HepG2 (cell line): ENCODE results near the gene SMAP2. TPM values are rescaled to one million over a fixed set of nuclear protein-coding genes. Genes with fewer than 3 reads are reported as not detected.
A peak's percentile ranks its signal among the peaks of the same experiment; 100 is the strongest.

Experiments used
- ATM ChIP-seq: fragments of 450-650 bp; IDR thresholded peaks from 2 replicates; pipeline ENCODE4 v1.7.1; 2017; ENCODE audit warnings: mild to moderate bottlenecking, borderline replicate concordance
- BHLHE40 ChIP-seq: IDR thresholded peaks from 2 replicates; pipeline ENCODE4 v1.6.1; 2011; ENCODE audit warnings: low read length, improper control_type of control experiment
- CCDC6 ChIP-seq: sonication (generic); formaldehyde crosslinking; IDR thresholded peaks from 2 replicates; pipeline ENCODE4 v1.8.1; 2022; ENCODE audit warnings: mild to moderate bottlenecking, missing genetic modification reagents, moderate library complexity
- DBP ChIP-seq: sonication (generic); formaldehyde crosslinking; IDR thresholded peaks from 2 replicates; pipeline ENCODE4 v1.4.0; 2020; ENCODE audit warnings: missing genetic modification reagents; ENCODE audit errors: not compliant biosample characterization
- DNMT3B ChIP-seq: conservative IDR thresholded peaks from 2 replicates; pipeline ENCODE4 v1.6.1; 2016; ENCODE audit warnings: missing biosample characterization, control low read depth
- FOXP1 ChIP-seq, 2 experiments: fragments of 450-650 bp in 1 of 2; IDR thresholded peaks; 2 replicates each; pipeline ENCODE4 v1.6.1; 2017 to 2018; ENCODE audit warnings: antibody characterized with exemption in 1 of 2
- HDAC1 ChIP-seq: sonication (generic); formaldehyde crosslinking; IDR thresholded peaks from 2 replicates; pipeline ENCODE4 v1.5.1; 2020; ENCODE audit warnings: mild to moderate bottlenecking, missing genetic modification reagents
- HINFP ChIP-seq: sonication (generic); formaldehyde crosslinking; IDR thresholded peaks from 2 replicates; pipeline ENCODE4 v1.4.0; 2020; ENCODE audit warnings: low read depth, mild to moderate bottlenecking, missing genetic modification reagents
- KDM4B ChIP-seq: sonication (generic); formaldehyde crosslinking; IDR thresholded peaks from 2 replicates; pipeline ENCODE4 v1.4.0; 2020; ENCODE audit warnings: missing genetic modification reagents
- NCOA2 ChIP-seq: sonication (generic); formaldehyde crosslinking; IDR thresholded peaks from 2 replicates; pipeline ENCODE4 v1.8.0; 2022; ENCODE audit warnings: inconsistent platforms
- PHF8 ChIP-seq: sonication (generic); formaldehyde crosslinking; IDR thresholded peaks from 2 replicates; pipeline ENCODE4 v1.5.0; 2020; ENCODE audit warnings: missing genetic modification reagents
- POLR2AphosphoS5 ChIP-seq: IDR thresholded peaks from 2 replicates; pipeline ENCODE4 v1.6.1; 2012; ENCODE audit warnings: low read depth, low read length
- SIN3A ChIP-seq: IDR thresholded peaks from 2 replicates; pipeline ENCODE4 v1.6.1; 2011; ENCODE audit warnings: low read depth, mild to moderate bottlenecking, control low read depth, low read length, borderline replicate concordance
- SP2 ChIP-seq: sonication (generic); formaldehyde crosslinking; IDR thresholded peaks from 2 replicates; pipeline ENCODE4 v1.5.1; 2020; ENCODE audit warnings: mild to moderate bottlenecking, missing genetic modification reagents
- TBL1XR1 ChIP-seq: fragments of 150-350 bp; IDR thresholded peaks from 2 replicates; pipeline ENCODE4 v1.6.1; 2014; ENCODE audit warnings: borderline replicate concordance, low read length; ENCODE audit not compliant: partially characterized antibody
- ZFP36L2 ChIP-seq: sonication (generic); formaldehyde crosslinking; IDR thresholded peaks from 2 replicates; pipeline ENCODE4 v1.4.0; 2020; ENCODE audit warnings: missing genetic modification reagents
- ZNF121 ChIP-seq: sonication (generic); formaldehyde crosslinking; IDR thresholded peaks from 2 replicates; pipeline ENCODE4 v1.5.0; 2020; ENCODE audit warnings: mild to moderate bottlenecking, missing genetic modification reagents
- ZNF292 ChIP-seq: sonication (generic); formaldehyde crosslinking; IDR thresholded peaks from 2 replicates; pipeline ENCODE4 v1.8.1; 2022; ENCODE audit warnings: mild to moderate bottlenecking, low read depth, missing genetic modification reagents, borderline replicate concordance
- ZNF350 ChIP-seq: sonication (generic); formaldehyde crosslinking; IDR thresholded peaks from 2 replicates; pipeline ENCODE4 v1.4.0; 2020; ENCODE audit warnings: mild to moderate bottlenecking, low read depth, missing genetic modification reagents, borderline replicate concordance
- ZNF430 ChIP-seq: sonication (generic); formaldehyde crosslinking; IDR thresholded peaks from 2 replicates; pipeline ENCODE4 v1.9.0; 2021; ENCODE audit warnings: mild to moderate bottlenecking, missing genetic modification reagents
- ZNF556 ChIP-seq: sonication (generic); formaldehyde crosslinking; IDR thresholded peaks from 2 replicates; pipeline ENCODE4 v1.4.0; 2020; ENCODE audit warnings: mild to moderate bottlenecking, missing genetic modification reagents, borderline replicate concordance
- ZNF605 ChIP-seq: sonication (generic); formaldehyde crosslinking; IDR thresholded peaks from 2 replicates; pipeline ENCODE4 v1.8.0; 2022; ENCODE audit warnings: mild to moderate bottlenecking, missing genetic modification reagents
- polyA plus RNA-seq, 8 experiments: library from polyadenylated mRNA; depleted of rRNA in 3 of 8; stranded (reverse) in 7 of 8; unstranded in 1 of 8; fragments of >200 nt; fragmentation: Illumina TruSeq in 4 of 8; extraction: Trizol in 4 of 8; gene quantifications; 2 replicates each; pipeline versions ENCODE4 v1.2.1 to v1.2.3, GENCODE V29; 2011 to 2016; ENCODE audit warnings: low read depth in 4 of 8, missing spikeins in 1 of 8, mixed read lengths in 1 of 8; ENCODE audit not compliant: insufficient read depth in 1 of 8
- total RNA-seq, 5 experiments: library from RNA; depleted of rRNA; stranded (reverse); fragments of >200 nt; fragmentation: Illumina TruSeq; extraction: Trizol; gene quantifications; 2 replicates each; pipeline ENCODE4 v1.2.3, GENCODE V29; 2016; ENCODE audit warnings: low read depth in 1 of 5
- TF ChIP-seq, protein P1 (sequence below): sonication (generic); formaldehyde crosslinking; IDR thresholded peaks from 2 replicates; pipeline ENCODE4 v1.5.1; 2020; ENCODE audit warnings: mild to moderate bottlenecking, moderate library complexity, missing genetic modification reagents

Gene SMAP2
- total and polyA plus RNA-seq, 2 of the 13 experiments (the other 11 are each of a cell fraction or from before 2014, with no cell fraction given), result 19.0 to 22.3 TPM

DNA sequence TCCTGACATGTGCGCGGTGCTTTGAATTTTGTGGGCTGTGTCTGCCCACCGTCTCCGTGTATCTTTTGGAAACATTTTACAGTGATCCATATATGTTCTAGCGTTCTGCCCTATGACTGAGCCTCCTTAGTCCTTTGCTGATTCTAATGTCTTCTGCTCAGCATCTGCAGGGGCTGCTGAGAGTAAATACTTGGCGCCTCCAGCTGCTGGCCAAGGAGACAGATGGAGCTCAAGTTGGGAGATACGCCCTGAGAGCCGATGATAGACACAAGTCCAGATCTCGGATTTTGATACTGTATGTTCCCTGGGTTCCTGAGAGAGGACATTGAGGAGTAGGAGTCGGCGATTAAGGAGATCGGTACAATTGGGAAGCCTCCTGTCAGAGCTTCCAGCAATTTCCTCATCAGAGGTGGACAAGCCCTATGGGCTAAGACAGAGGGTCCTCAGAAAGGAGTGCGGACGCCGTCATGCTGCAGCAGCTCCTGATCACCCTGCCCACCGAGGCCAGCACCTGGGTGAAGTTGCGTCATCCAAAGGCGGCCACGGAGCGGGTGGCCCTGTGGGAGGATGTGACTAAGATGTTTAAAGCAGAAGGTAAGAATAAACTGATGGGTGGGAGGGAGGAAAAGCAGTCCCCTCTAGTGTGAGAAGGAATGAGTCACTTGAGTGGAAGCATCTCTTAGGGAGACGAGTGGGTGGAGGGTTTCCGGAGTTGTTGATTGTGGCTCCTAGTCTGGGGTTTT, 77.1 kb downstream of the SMAP2 start (continued):
- TF ChIP-seq DNMT3B (CRISPR knock-in tag) (no peak; the same call in 1 of the 2 replicates), ZNF556 (0 out of 2 replicates have a peak, but pooled peaks have one; percentile 23), ZNF605 (CRISPR knock-in tag) (peak; percentile 62; the same call in 1 of the 2 replicates), ATM (no peak), CCDC6 (CRISPR knock-in tag) (peak; percentile 56; the same call in 1 of the 2 replicates), HINFP (0 out of 2 replicates have a peak, but pooled peaks have one; percentile 37), NCOA2 (CRISPR knock-in tag) (peak; percentile 27; the same call in 1 of the 2 replicates), POLR2AphosphoS5 (peak; percentile 43), SP2 (CRISPR knock-in tag) (no peak), KDM4B (CRISPR knock-in tag) (no peak; the same call in 1 of the 2 replicates), PHF8 (peak; percentile 59), ZNF292 (CRISPR knock-in tag) (peak; percentile 39; the same call in 1 of the 2 replicates), DBP (CRISPR knock-in tag) (no peak), FOXP1 (IDR thresholded peaks at IDR 0.05) (no peak), FOXP1 (CRISPR knock-in tag; IDR thresholded peaks at IDR 0.05) (no peak), HDAC1 (CRISPR knock-in tag) (no peak), BHLHE40 (no peak), ZNF350 (peak; percentile 62; the same call in 1 of the 2 replicates), TBL1XR1 (no peak), ZNF430 (peak; percentile 35; the same call in 1 of the 2 replicates), SIN3A (peak; percentile 84; the same call in 1 of the 2 replicates), ZNF121 (CRISPR knock-in tag) (no peak), ZFP36L2 (CRISPR knock-in tag) (no peak)
- TF ChIP-seq, protein P1, sequence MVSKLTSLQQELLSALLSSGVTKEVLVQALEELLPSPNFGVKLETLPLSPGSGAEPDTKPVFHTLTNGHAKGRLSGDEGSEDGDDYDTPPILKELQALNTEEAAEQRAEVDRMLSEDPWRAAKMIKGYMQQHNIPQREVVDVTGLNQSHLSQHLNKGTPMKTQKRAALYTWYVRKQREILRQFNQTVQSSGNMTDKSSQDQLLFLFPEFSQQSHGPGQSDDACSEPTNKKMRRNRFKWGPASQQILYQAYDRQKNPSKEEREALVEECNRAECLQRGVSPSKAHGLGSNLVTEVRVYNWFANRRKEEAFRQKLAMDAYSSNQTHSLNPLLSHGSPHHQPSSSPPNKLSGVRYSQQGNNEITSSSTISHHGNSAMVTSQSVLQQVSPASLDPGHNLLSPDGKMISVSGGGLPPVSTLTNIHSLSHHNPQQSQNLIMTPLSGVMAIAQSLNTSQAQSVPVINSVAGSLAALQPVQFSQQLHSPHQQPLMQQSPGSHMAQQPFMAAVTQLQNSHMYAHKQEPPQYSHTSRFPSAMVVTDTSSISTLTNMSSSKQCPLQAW, result no peak
